CD4-positive, CD25-positive, alpha-beta regulatory T cell (primary cell): ENCODE measurements around the gene EIF4E1B. TPM values are rescaled to one million over a fixed set of nuclear protein-coding genes. Genes with fewer than 3 reads are reported as not detected.

Source experiments
- ATAC-seq, 2 donors: fragments of 150-1000 bp; cut with Tn5 transposase; one replicate each; pipeline ENCODE4 v1.10.0; 2021; ENCODE audit warnings: low read depth in 2 of 2, moderate number of reproducible peaks in 2 of 2, moderate library complexity in 1 of 2
- DNase-seq, 3 donors: peaks; one replicate each; pipeline versions ENCODE4 v3.0.0 to v3.0.0-alpha.2; 2012 to 2022; ENCODE audit warnings: mixed read lengths in 1 of 3
- H3K27ac ChIP-seq: one replicate; pipeline ENCODE4 v1.7.0; 2013; ENCODE audit warnings: mild to moderate bottlenecking, low read length; ENCODE audit not compliant: insufficient read depth, poor library complexity, severe bottlenecking
- H3K27me3 ChIP-seq: one replicate; pipeline ENCODE4 v1.7.0; 2013; ENCODE audit warnings: low read length; ENCODE audit not compliant: control insufficient read depth, insufficient read depth
- H3K36me3 ChIP-seq: one replicate; pipeline ENCODE4 v1.7.0; 2013; ENCODE audit warnings: mild to moderate bottlenecking, low read length, moderate library complexity; ENCODE audit not compliant: control insufficient read depth, insufficient read depth
- H3K4me1 ChIP-seq: 2 replicates; pipeline ENCODE4 v1.7.0; 2013; ENCODE audit warnings: mild to moderate bottlenecking, low read length; ENCODE audit not compliant: insufficient read depth, control insufficient read depth, poor library complexity, severe bottlenecking
- H3K4me3 ChIP-seq: one replicate; pipeline ENCODE4 v1.7.0; 2013; ENCODE audit warnings: low read depth, mild to moderate bottlenecking, low read length, moderate library complexity
- H3K9me3 ChIP-seq, 2 experiments: 1 replicate in 1 of 2; 2 replicates in 1 of 2; pipeline ENCODE4 v1.7.0; 2013; ENCODE audit warnings: low read length in 2 of 2, mild to moderate bottlenecking in 1 of 2, moderate library complexity in 1 of 2; ENCODE audit not compliant: control insufficient read depth in 2 of 2
- H3K27ac Mint-ChIP-seq, 3 donors: one replicate each; pipeline ENCODE4 v1.8.0; 2020 to 2022; ENCODE audit warnings: mild to moderate bottlenecking in 3 of 3, mixed read lengths in 3 of 3, moderate library complexity in 2 of 3
- H3K27me3 Mint-ChIP-seq: one replicate; pipeline ENCODE4 v1.8.0; 2022; ENCODE audit warnings: mild to moderate bottlenecking, mixed read lengths
- H3K36me3 Mint-ChIP-seq: one replicate; pipeline ENCODE4 v1.8.0; 2020; ENCODE audit warnings: mixed read lengths
- H3K4me1 Mint-ChIP-seq, 4 donors: one replicate each; pipeline ENCODE4 v1.8.0; 2020 to 2022; ENCODE audit warnings: mixed read lengths in 4 of 4, mild to moderate bottlenecking in 1 of 4
- H3K4me3 Mint-ChIP-seq, 4 donors: one replicate each; pipeline ENCODE4 v1.8.0; 2020 to 2022; ENCODE audit warnings: mild to moderate bottlenecking in 4 of 4, mixed read lengths in 4 of 4, moderate library complexity in 3 of 4
- H3K9me3 Mint-ChIP-seq, 7 donors: one replicate each; pipeline ENCODE4 v1.8.0; 2020 to 2022; ENCODE audit warnings: mixed read lengths in 7 of 7, mild to moderate bottlenecking in 3 of 7, moderate library complexity in 2 of 7
- polyA plus RNA-seq, 4 donors: library from polyadenylated mRNA; unstranded; fragments of 300-500 nt; fragmentation: Illumina TruSeq; gene quantifications; one replicate each; pipeline ENCODE4 v1.2.3, GENCODE V29; 2021
- total RNA-seq: library from RNA; stranded (reverse); gene quantifications from one replicate; pipeline ENCODE4 v1.2.3, GENCODE V29; 2022

EIF4E1B gene
- total and polyA plus RNA-seq, 5 donors from 2014 or later = not detected

DNA sequence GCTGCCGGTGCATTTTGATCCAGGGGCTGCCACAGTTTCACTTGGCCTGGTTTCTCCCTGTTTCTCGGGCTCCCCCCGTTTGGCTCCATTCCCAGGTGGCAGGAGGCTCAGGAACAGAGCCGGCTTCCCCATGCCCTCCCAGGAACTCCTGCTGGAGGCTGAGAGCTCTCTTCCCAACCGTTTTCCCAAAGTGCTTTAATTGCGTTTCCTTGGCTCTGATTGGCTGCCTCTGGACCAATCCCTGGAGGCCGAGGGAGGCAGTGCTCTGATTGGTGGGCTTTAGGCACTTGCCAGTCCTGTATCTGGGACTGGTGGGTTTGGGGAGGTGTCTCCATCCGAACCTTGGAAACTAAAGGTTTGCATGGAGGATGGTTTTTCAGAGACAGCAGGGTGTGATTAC, 21.7 kb downstream of the EIF4E1B start:
- Mint-ChIP-seq H3K9me3 (no peaks in the 10 kb centered on the region), H3K36me3 (peaks cover 19% of the 10 kb centered on the region), H3K4me3 (no peak overlapping the region), H3K27me3 (no peaks in the 10 kb centered on the region), H3K27ac (peak overlapping the region in 1 of 3 donors; percentile 84), H3K4me1 (peaks cover 0 to 75% (median 36%) of the 10 kb centered on the region in 4 donors)
- Histone ChIP-seq H3K27me3 (no peaks in the 10 kb centered on the region), H3K9me3 (no peaks in the 10 kb centered on the region), H3K36me3 (peaks cover 11% of the 10 kb centered on the region), H3K4me1 (peaks cover 33% of the 10 kb centered on the region), H3K27ac (no peak overlapping the region), H3K4me3 (no peak overlapping the region)
- DNase-seq = no peak
- ATAC-seq = no peak

DNA sequence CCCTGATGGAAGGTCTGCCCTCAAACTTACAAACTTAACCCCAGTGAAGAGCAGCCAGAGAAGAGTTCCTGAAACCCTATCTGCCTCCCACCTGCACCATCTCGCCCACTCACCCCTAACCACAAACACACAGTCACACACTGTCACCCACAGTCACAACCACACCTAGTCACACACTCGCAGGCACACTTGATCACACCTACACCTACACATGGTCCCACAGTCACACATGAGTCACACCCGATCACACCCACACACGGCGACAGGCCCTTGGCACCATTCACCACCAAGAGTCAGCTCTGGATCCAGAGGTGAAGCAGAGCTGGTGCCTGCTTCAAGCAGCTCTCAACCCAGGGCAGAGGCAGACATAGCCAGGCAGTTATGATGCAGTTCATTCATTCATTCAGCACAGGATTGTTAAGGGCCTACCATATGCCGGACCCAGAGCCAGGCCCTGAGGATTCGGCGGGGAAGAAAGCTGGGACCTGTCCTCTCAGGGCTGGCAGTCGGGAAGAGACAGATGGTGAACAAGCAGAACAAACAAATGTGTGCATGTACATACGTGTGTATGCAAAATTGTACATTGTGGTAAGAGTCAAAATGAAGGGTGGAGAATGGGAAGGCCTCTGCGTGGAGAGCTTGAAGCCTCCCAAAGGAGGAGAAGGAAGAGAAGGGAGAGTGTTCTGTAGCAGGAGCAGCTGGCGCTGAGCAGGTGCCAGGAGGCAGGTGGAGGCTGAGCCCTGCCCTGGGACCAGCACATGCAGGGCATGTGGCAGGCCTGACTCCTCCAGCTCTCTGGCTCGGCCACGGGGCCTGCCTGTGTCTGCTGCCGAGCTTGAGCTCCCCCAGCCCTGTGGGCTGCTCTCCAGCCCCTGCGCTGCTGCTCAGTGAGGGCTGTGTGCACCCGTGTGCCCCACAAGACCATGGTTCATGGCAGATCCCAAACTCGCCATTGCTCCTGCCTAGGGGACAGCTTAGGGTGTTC, 23.2 kb downstream of the EIF4E1B start:
- Histone ChIP-seq H3K27ac (peak overlapping the region; percentile 49), H3K4me1 (peaks cover 26% of the 10 kb centered on the region), H3K36me3 (peaks cover 11% of the 10 kb centered on the region), H3K4me3 (no peak overlapping the region), H3K27me3 (no peaks in the 10 kb centered on the region), H3K9me3 (no peaks in the 10 kb centered on the region)
- H3K27me3 Mint-ChIP-seq = no peaks in the 10 kb centered on the region
- no peaks in the 10 kb centered on the region for H3K9me3 Mint-ChIP-seq
- peaks cover under 1 to 74% (median 38%) of the 10 kb centered on the region in 4 donors for H3K4me1 Mint-ChIP-seq
- ATAC-seq (peak; percentile 23 to 32), DNase-seq (peak in 1 of 3 donors; percentile 41)
- peak overlapping the region in 1 of 4 donors; percentile 82 for H3K4me3 Mint-ChIP-seq
- peaks cover 19% of the 10 kb centered on the region for H3K36me3 Mint-ChIP-seq
- H3K27ac Mint-ChIP-seq = peak overlapping the region; percentile 9 to 96 (median 87)

DNA sequence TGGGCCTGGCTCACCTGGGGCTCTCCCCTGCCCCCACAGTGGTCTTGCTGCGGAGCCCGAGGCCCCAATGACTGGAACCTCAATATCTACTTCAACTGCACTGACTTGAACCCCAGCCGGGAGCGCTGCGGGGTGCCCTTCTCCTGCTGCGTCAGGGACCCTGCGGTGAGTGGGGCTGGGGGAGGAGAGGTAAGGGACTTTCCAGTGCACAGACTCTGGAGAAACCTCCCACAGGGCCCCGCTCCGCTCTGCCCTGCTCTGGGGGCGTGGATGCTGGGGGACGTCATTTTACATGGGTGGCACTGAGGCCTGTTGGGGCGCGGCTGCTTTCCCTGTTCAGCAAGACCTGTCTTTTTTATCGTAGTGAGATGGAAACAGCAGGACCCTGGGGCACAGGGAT, 24.4 kb downstream of the EIF4E1B start:
- Histone ChIP-seq H3K9me3 (no peaks in the 10 kb centered on the region), H3K4me1 (peaks cover 28% of the 10 kb centered on the region), H3K27ac (peak overlapping the region; percentile 49), H3K27me3 (no peaks in the 10 kb centered on the region), H3K4me3 (no peak overlapping the region), H3K36me3 (peaks cover 11% of the 10 kb centered on the region)
- H3K27ac Mint-ChIP-seq = peak overlapping the region in 1 of 3 donors; percentile 65
- ATAC-seq = no peak
- peaks cover 8 to 74% (median 37%) of the 10 kb centered on the region in 4 donors for H3K4me1 Mint-ChIP-seq
- no peaks in the 10 kb centered on the region for H3K27me3 Mint-ChIP-seq
- no peaks in the 10 kb centered on the region for H3K9me3 Mint-ChIP-seq
- peak in 1 of 3 donors; percentile 13 for DNase-seq
- H3K36me3 Mint-ChIP-seq = peaks cover 19% of the 10 kb centered on the region
- peak overlapping the region in 1 of 4 donors; percentile 43 for H3K4me3 Mint-ChIP-seq

DNA sequence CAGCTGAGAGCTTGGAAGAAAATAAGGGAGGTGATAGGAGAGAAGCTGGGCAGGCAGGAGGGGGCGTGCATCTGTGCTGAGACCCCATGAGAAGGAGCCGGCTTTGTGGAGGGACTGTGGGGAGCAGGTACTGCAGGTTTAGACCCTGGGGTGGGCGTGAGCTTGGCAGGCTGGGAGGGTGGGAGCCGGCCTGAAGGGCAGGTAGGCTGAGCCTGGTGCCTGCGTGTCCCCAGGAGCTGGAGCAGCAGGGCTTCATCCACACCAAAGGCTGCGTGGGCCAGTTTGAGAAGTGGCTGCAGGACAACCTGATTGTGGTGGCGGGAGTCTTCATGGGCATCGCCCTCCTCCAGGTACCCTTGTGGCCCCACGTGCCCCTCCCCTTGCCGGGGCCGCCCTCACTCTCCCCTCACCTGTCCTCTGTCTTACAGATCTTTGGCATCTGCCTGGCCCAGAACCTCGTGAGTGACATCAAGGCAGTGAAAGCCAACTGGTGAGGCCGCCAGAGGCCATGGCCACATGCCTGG, 26.1 kb downstream of the EIF4E1B start:
- Mint-ChIP-seq H3K4me1 (peaks cover 8 to 68% (median 35%) of the 10 kb centered on the region in 4 donors), H3K4me3 (peak overlapping the region in 1 of 4 donors; percentile 67), H3K9me3 (no peaks in the 10 kb centered on the region), H3K36me3 (peaks cover 19% of the 10 kb centered on the region), H3K27ac (no peak overlapping the region), H3K27me3 (no peaks in the 10 kb centered on the region)
- Histone ChIP-seq H3K27me3 (no peaks in the 10 kb centered on the region), H3K4me1 (peaks cover 37% of the 10 kb centered on the region), H3K27ac (no peak overlapping the region), H3K9me3 (no peaks in the 10 kb centered on the region), H3K4me3 (no peak overlapping the region), H3K36me3 (peaks cover 11% of the 10 kb centered on the region)
- DNase-seq = no peak
- no peak for ATAC-seq

DNA sequence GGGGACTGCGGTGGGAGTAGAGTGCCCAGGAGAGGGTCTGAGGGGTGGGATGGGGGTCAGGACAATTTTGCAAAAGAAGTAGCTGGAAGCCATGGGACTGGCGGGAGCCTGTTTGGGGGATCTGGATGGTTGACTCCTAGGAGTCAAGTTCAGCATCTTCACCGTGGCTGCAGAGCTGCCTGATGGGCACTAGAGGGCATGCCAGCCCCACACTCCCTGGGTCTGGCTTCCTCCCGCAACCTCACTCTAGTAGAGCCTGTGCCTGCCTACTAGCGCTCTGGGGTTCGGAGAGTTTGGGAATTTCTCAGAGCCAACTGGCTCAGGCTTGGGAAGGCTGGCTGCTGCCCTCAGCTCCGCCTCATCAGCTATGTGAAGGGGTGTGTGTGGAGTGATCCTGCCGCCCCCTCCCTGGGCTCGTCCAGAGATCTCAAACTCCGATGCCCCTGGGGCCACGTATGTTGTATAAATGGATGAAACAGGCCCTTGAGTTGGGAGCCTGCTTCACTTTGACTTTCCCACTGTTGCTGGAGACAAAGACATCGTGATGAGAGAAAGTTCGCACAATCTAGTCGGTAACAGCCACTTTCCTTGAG, 27.6 kb downstream of the EIF4E1B start:
- H3K27me3 ChIP-seq = no peaks in the 10 kb centered on the region
- no peaks in the 10 kb centered on the region for H3K27me3 Mint-ChIP-seq
- H3K9me3 Mint-ChIP-seq = no peaks in the 10 kb centered on the region
- H3K36me3 ChIP-seq = peaks cover 4% of the 10 kb centered on the region
- no peak overlapping the region for H3K27ac ChIP-seq
- H3K36me3 Mint-ChIP-seq = peaks cover 17% of the 10 kb centered on the region
- peaks cover 8 to 56% (median 35%) of the 10 kb centered on the region in 4 donors for H3K4me1 Mint-ChIP-seq
- peak overlapping the region; percentile 15 to 79 (median 42) for H3K4me3 Mint-ChIP-seq
- no peaks in the 10 kb centered on the region for H3K9me3 ChIP-seq
- H3K4me3 ChIP-seq = no peak overlapping the region
- peak; percentile 70 for ATAC-seq
- H3K27ac Mint-ChIP-seq = peak overlapping the region in 2 of 3 donors; percentile 60 to 67
- peak; percentile 33 to 72 (median 55) for DNase-seq
- H3K4me1 ChIP-seq = peaks cover 37% of the 10 kb centered on the region

DNA sequence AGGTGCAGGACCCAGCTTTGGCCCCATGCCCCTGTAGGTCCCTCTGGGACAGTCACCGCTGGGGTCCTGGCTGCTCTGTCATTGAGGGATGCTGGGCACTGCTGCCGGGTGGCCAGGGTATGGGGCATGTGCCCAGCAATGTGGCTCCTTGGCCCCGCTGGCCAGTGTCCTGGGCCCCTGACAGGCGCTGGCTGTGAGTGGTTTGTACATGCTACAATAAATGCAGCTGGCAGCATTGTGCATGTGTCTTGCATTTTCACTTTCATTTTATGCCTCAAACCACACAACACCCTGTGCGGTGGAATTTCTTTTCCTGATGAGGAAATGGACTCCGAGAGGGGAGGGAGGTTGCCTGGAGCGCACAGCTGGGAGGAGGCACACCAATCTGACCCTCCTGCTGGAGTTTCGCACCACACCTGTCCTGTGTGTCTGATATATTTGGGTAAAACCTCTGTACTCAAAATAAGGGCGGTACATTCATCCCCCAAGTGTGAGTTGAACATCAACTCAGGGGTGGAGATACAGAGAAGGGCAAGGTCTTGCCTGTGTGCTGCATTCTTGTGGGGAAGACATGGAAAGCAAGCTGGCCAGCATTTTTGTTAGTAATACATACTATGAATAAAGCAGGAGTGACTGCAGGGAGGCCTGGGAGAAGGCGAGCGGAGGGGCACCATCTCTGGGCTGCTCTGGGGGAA, 28.5 kb downstream of the EIF4E1B start:
- peak overlapping the region; percentile 29 for H3K4me3 ChIP-seq
- H3K27ac ChIP-seq = peak overlapping the region; percentile 55
- H3K27me3 Mint-ChIP-seq = no peaks in the 10 kb centered on the region
- H3K4me1 Mint-ChIP-seq = peaks cover 8 to 48% (median 26%) of the 10 kb centered on the region in 4 donors
- H3K4me1 ChIP-seq = peaks cover 36% of the 10 kb centered on the region
- H3K36me3 ChIP-seq = peaks cover 3% of the 10 kb centered on the region
- peak overlapping the region; percentile 63 to 88 (median 69) for H3K27ac Mint-ChIP-seq
- peak overlapping the region; percentile 34 to 79 (median 68) for H3K4me3 Mint-ChIP-seq
- H3K36me3 Mint-ChIP-seq = peaks cover 11% of the 10 kb centered on the region
- peak in 2 of 3 donors; percentile 21 to 59 for DNase-seq
- no peaks in the 10 kb centered on the region for H3K9me3 Mint-ChIP-seq
- ATAC-seq = peak in 1 of 2 donors; percentile 14
- no peaks in the 10 kb centered on the region for H3K27me3 ChIP-seq
- H3K9me3 ChIP-seq = no peaks in the 10 kb centered on the region

DNA sequence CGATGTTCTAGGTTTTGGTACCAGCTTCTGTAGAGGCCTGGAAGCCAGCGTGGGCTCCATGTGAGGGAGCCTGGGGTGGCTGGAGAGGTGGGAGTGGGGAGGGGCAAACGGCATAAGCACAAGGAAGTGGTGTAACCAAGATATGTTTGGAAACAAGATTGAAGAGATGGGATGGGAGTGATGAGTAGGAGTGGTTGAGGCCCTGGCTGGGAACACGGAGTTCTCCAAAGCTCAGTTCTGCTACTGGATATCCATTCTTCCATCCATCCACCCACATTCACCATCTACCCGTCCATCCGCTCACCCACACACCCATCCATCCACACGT, 29.0 kb downstream of the EIF4E1B start:
- Mint-ChIP-seq H3K36me3 (peaks cover 11% of the 10 kb centered on the region), H3K27ac (peak overlapping the region; percentile 63 to 88 (median 69)), H3K9me3 (no peaks in the 10 kb centered on the region), H3K4me3 (no peak overlapping the region), H3K27me3 (peaks cover 4% of the 10 kb centered on the region), H3K4me1 (peaks cover 8 to 44% (median 25%) of the 10 kb centered on the region in 4 donors)
- Histone ChIP-seq H3K4me3 (no peak overlapping the region), H3K27ac (peak overlapping the region; percentile 55), H3K36me3 (peaks cover 3% of the 10 kb centered on the region), H3K27me3 (no peaks in the 10 kb centered on the region), H3K4me1 (peaks cover 30% of the 10 kb centered on the region), H3K9me3 (no peaks in the 10 kb centered on the region)
- no peak for ATAC-seq
- no peak for DNase-seq
